Stomach smooth muscle (tissue), 2 donors: ENCODE results near the gene FKBP5.
"Not testable (repeated sequence)": the region's sequence is repeated elsewhere in the genome, so short reads cannot be mapped to it uniquely, and the experiment has no call there.

Source experiments
- H3K27ac ChIP-seq: one replicate; pipeline ENCODE4 v1.7.0; 2013; ENCODE audit warnings: mild to moderate bottlenecking, low read length, inconsistent platforms
- H3K27me3 ChIP-seq, 2 donors: one replicate each; pipeline ENCODE4 v1.7.0; 2013; ENCODE audit warnings: low read length in 2 of 2; ENCODE audit not compliant: insufficient read depth in 2 of 2, control insufficient read depth in 1 of 2
- H3K36me3 ChIP-seq, 2 donors: one replicate each; pipeline ENCODE4 v1.7.0; 2013; ENCODE audit warnings: low read length in 2 of 2; ENCODE audit not compliant: control insufficient read depth in 2 of 2, insufficient read depth in 2 of 2
- H3K4me1 ChIP-seq: one replicate; pipeline ENCODE4 v1.7.0; 2013; ENCODE audit warnings: low read length; ENCODE audit not compliant: control insufficient read depth, insufficient read depth
- H3K4me3 ChIP-seq, 2 donors: one replicate each; pipeline ENCODE4 v1.7.0; 2013; ENCODE audit warnings: low read length in 2 of 2
- H3K9ac ChIP-seq, 2 donors: one replicate each; pipeline ENCODE4 v1.7.0; 2013; ENCODE audit warnings: low read length in 2 of 2, mild to moderate bottlenecking in 1 of 2
- H3K9me3 ChIP-seq, 2 donors: one replicate each; pipeline ENCODE4 v1.7.0; 2013; ENCODE audit warnings: low read length in 2 of 2; ENCODE audit not compliant: control insufficient read depth in 2 of 2
- donor health status: healthy.
- donor health status: Pancreatic carcinoma.

FKBP5 gene

GRCh38 chr6:35688605-35689322 lies at the start of gene FKBP5:
TSS of gene FKBP5 (minus strand) at chr6:35688915. CDS start at chr6:35642824, 46,091 bp downstream.
- H3K4me1 ChIP-seq, result peaks cover 18% of the 10 kb centered on the region

GRCh38 chr6:35737413-35738211 lies 48.9 kb upstream of the FKBP5 start:
- H3K4me3 ChIP-seq, result no peak overlapping the region
- H3K27ac ChIP-seq, result no peak overlapping the region
- no peaks in the 10 kb centered on the region for H3K27me3 ChIP-seq
- H3K36me3 ChIP-seq, result no peaks in the 10 kb centered on the region
- H3K9ac ChIP-seq, result peak overlapping the region in 1 of 2 donors; percentile 5
- H3K4me1 ChIP-seq, result peaks cover 25% of the 10 kb centered on the region
- H3K9me3 ChIP-seq, result no peaks in the 10 kb centered on the region

More at GRCh38 chr6:35688605-35689322, at the start of gene FKBP5:
- peak within 1 kb of the TSS; percentile 94 for H3K27ac ChIP-seq
- no peaks in the 10 kb centered on the region for H3K36me3 ChIP-seq
- H3K9me3 ChIP-seq, result no peaks in the 10 kb centered on the region
- peak within 1 kb of the TSS; percentile 78 to 97 for H3K9ac ChIP-seq
- no peaks in the 10 kb centered on the region for H3K27me3 ChIP-seq
- peak within 1 kb of the TSS; percentile 92 to 99 for H3K4me3 ChIP-seq

- Histone ChIP-seq H3K27me3 (no peaks in the 10 kb centered on the region), H3K9ac (peak within 1 kb of the TSS in 1 of 2 donors; percentile 5), H3K9me3 (no peaks in the 10 kb centered on the region), H3K36me3 (no peaks in the 10 kb centered on the region), H3K4me1 (peaks cover 31% of the 10 kb centered on the region), H3K27ac (no peak within 1 kb of the TSS), H3K4me3 (peak within 1 kb of the TSS in 1 of 2 donors; percentile 8)
Observed at GRCh38 chr6:35736982-35737412, 48.3 kb upstream of the FKBP5 start, which contains the start of gene ARMC12. TSS of gene ARMC12 (plus strand) at chr6:35737032. CDS start at chr6:35737109, 77 bp downstream.

GRCh38 chr6:35736253-35736894 lies 47.7 kb upstream of the FKBP5 start:
- Histone ChIP-seq H3K27me3 (no peaks in the 10 kb centered on the region), H3K9ac (no peak overlapping the region), H3K9me3 (no peaks in the 10 kb centered on the region), H3K4me3 (peak overlapping the region in 1 of 2 donors; percentile 8), H3K4me1 (peaks cover 32% of the 10 kb centered on the region), H3K36me3 (no peaks in the 10 kb centered on the region), H3K27ac (no peak overlapping the region)

GRCh38 chr6:35735452-35735851 lies 46.7 kb upstream of the FKBP5 start:
- Histone ChIP-seq H3K4me3 (no peak overlapping the region), H3K27ac (no peak overlapping the region), H3K27me3 (no peaks in the 10 kb centered on the region), H3K36me3 (no peaks in the 10 kb centered on the region), H3K9ac (no peak overlapping the region), H3K9me3 (no peaks in the 10 kb centered on the region), H3K4me1 (peaks cover 39% of the 10 kb centered on the region)

GRCh38 chr6:35734319-35734718 lies 45.6 kb upstream of the FKBP5 start:
- H3K27me3 ChIP-seq, H3K4me3 ChIP-seq, H3K27ac ChIP-seq, H3K9ac ChIP-seq, H3K9me3 ChIP-seq, H3K36me3 ChIP-seq: not testable (repeated sequence)
- peaks cover 49% of the 10 kb centered on the region for H3K4me1 ChIP-seq

GRCh38 chr6:35733633-35734032 lies 44.9 kb upstream of the FKBP5 start:
- peak overlapping the region; percentile 100 for H3K27ac ChIP-seq
- H3K9ac ChIP-seq, result peak overlapping the region in 1 of 2 donors; percentile 21
- no peaks in the 10 kb centered on the region for H3K27me3 ChIP-seq
- peaks cover 56% of the 10 kb centered on the region for H3K4me1 ChIP-seq
- no peaks in the 10 kb centered on the region for H3K36me3 ChIP-seq
- H3K9me3 ChIP-seq, result no peaks in the 10 kb centered on the region
- H3K4me3 ChIP-seq, result no peak overlapping the region

GRCh38 chr6:35731736-35732532 lies 43.2 kb upstream of the FKBP5 start:
- Histone ChIP-seq H3K27me3 (no peaks in the 10 kb centered on the region), H3K4me3 (peak overlapping the region; percentile 63 to 79), H3K9ac (peak overlapping the region; percentile 95 to 96), H3K27ac (peak overlapping the region; percentile 100), H3K36me3 (no peaks in the 10 kb centered on the region), H3K4me1 (peaks cover 61% of the 10 kb centered on the region), H3K9me3 (no peaks in the 10 kb centered on the region)

GRCh38 chr6:35731414-35731735 lies 42.7 kb upstream of the FKBP5 start:
- H3K27ac ChIP-seq, result peak overlapping the region; percentile 100
- peak overlapping the region; percentile 95 to 96 for H3K9ac ChIP-seq
- H3K36me3 ChIP-seq, result no peaks in the 10 kb centered on the region

More at GRCh38 chr6:35731414-35731735, 42.7 kb upstream of the FKBP5 start:
- Histone ChIP-seq H3K27me3 (no peaks in the 10 kb centered on the region), H3K4me1 (peaks cover 66% of the 10 kb centered on the region), H3K4me3 (peak overlapping the region; percentile 60 to 79), H3K9me3 (no peaks in the 10 kb centered on the region)
